OCI-LY1 (cell line): Measurements from ENCODE around the gene GPR63.

Experiments used
- H2AFZ ChIP-seq: fragments of 200-600 bp; sonication (generic), shearing (Covaris generic); 2 replicates; pipeline ENCODE4 v1.6.0; 2014; ENCODE audit warnings: antibody characterized with exemption, mild to moderate bottlenecking, low read length
- H3F3A ChIP-seq: fragments of 200-600 bp; sonication (generic), shearing (Covaris generic); 2 replicates; pipeline ENCODE4 v1.6.0; 2014; ENCODE audit warnings: mild to moderate bottlenecking, antibody characterized with exemption, low read length, moderate library complexity; ENCODE audit not compliant: insufficient read depth
- H3K27ac ChIP-seq: fragments of 200-600 bp; sonication (generic); 2 replicates; pipeline ENCODE4 v1.5.1; 2014; ENCODE audit warnings: low read length, mixed run types, mild to moderate bottlenecking, low read depth; ENCODE audit not compliant: poor library complexity, severe bottlenecking
- H3K27me3 ChIP-seq: fragments of 200-600 bp; sonication (generic); 2 replicates; pipeline ENCODE4 v1.6.0; 2014; ENCODE audit warnings: antibody characterized with exemption, mild to moderate bottlenecking, low read length, moderate library complexity; ENCODE audit not compliant: insufficient read depth
- H3K36me3 ChIP-seq: fragments of 200-600 bp; sonication (generic); 2 replicates; pipeline ENCODE4 v1.6.1; 2014; ENCODE audit warnings: mild to moderate bottlenecking, antibody characterized with exemption, low read length, moderate library complexity, mixed read lengths; ENCODE audit not compliant: insufficient read depth
- H3K4me1 ChIP-seq: fragments of 200-600 bp; sonication (generic); 2 replicates; pipeline ENCODE4 v1.5.1; 2014; ENCODE audit warnings: mild to moderate bottlenecking, low read length, moderate library complexity; ENCODE audit not compliant: insufficient read depth, severe bottlenecking
- H3K4me2 ChIP-seq: fragments of 200-600 bp; sonication (generic), shearing (Covaris generic); 2 replicates; pipeline ENCODE4 v1.6.1; 2014; ENCODE audit warnings: low read length
- H3K4me3 ChIP-seq: fragments of 200-600 bp; sonication (generic); 2 replicates; pipeline ENCODE4 v1.5.1; 2014; ENCODE audit warnings: low read length, low read depth, mild to moderate bottlenecking, mixed read lengths; ENCODE audit not compliant: poor library complexity, severe bottlenecking
- H3K79me2 ChIP-seq: fragments of 200-600 bp; shearing (Covaris generic); 2 replicates; pipeline ENCODE4 v1.6.1; 2016; ENCODE audit warnings: mixed run types, low read length, mixed read lengths; ENCODE audit not compliant: insufficient read depth
- H3K9ac ChIP-seq: fragments of 200-600 bp; sonication (generic), shearing (Covaris generic); 2 replicates; pipeline ENCODE4 v1.6.1; 2014; ENCODE audit warnings: mild to moderate bottlenecking, low read length, mixed read lengths
- H3K9me2 ChIP-seq: fragments of 200-600 bp; sonication (generic), shearing (Covaris generic); 2 replicates; pipeline ENCODE4 v1.6.1; 2014; ENCODE audit warnings: low read depth, mild to moderate bottlenecking, low read length, mixed read lengths
- H3K9me3 ChIP-seq: fragments of 200-600 bp; shearing (Covaris generic); 2 replicates; pipeline ENCODE4 v1.6.1; 2014; ENCODE audit warnings: low read length, mixed read lengths
- H4K20me1 ChIP-seq: fragments of 200-600 bp; sonication (generic), shearing (Covaris generic); 2 replicates; pipeline ENCODE4 v1.6.0; 2016; ENCODE audit warnings: mild to moderate bottlenecking, low read length; ENCODE audit not compliant: insufficient read depth
- CTCF ChIP-seq: fragments of 200-600 bp; sonication (generic), shearing (Covaris generic); IDR thresholded peaks from 2 replicates; pipeline ENCODE4 v1.5.1; 2017; ENCODE audit warnings: mild to moderate bottlenecking, antibody characterized with exemption, low read length, moderate library complexity, mixed read lengths
- EZH2 ChIP-seq: fragments of 200-600 bp; sonication (generic), shearing (Covaris generic); IDR thresholded peaks from 2 replicates; pipeline ENCODE4 v1.8.0; 2017; ENCODE audit warnings: borderline replicate concordance, mixed run types, mild to moderate bottlenecking, antibody characterized with exemption, low read length, moderate library complexity, mixed read lengths

GPR63 gene

DNA sequence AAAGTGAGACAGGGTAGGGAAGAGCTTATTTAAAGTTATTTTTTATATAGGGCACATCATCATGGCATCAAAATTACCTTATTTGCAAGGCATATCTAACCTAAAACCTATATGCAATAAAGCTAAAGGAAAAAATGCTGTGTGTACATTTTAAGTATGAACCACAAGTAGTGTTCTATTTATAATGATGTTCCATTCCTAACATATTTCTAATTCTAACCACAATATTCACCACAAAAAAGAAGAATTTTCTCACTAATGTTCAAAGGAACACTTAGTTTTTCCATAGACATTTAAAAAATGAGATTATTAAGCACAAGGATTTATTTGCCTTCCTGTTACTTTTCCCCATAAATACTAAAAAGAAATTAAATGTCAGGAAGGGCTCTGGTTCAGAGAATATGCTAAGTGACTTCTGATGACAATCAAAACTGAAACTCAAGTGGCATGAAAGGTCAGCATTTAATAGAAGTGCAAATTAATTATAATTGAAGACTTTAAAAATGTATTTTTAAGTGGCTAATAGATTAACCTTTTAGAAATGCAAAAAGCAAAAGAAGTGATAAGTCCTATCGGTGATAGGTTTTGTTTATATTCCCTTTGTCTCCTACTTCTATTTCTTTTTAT is 25.1 kb downstream of the GPR63 start:
- no peaks in the 10 kb centered on the region for H3K27me3 ChIP-seq
- H3K79me2 ChIP-seq, result no peaks in the 10 kb centered on the region
- no peaks in the 10 kb centered on the region for H3K9me3 ChIP-seq
- H3K4me1 ChIP-seq, result no peaks in the 10 kb centered on the region
- H3K4me3 ChIP-seq, result no peak overlapping the region
- H3K36me3 ChIP-seq, result no peaks in the 10 kb centered on the region
- H3F3A ChIP-seq, result no peaks in the 10 kb centered on the region
- H4K20me1 ChIP-seq, result no peaks in the 10 kb centered on the region
- no peak overlapping the region for H2AFZ ChIP-seq
- no peak overlapping the region for H3K27ac ChIP-seq
- no peak overlapping the region for H3K4me2 ChIP-seq
- H3K9me2 ChIP-seq, result no peaks in the 10 kb centered on the region
- no peak for TF ChIP-seq CTCF
- H3K9ac ChIP-seq, result no peak overlapping the region

- H4K20me1 ChIP-seq, result no peaks in the 10 kb centered on the region
- no peaks in the 10 kb centered on the region for H3F3A ChIP-seq
- H3K9me3 ChIP-seq, result no peaks in the 10 kb centered on the region
- H3K27ac ChIP-seq, result no peak overlapping the region
- H3K27me3 ChIP-seq, result no peaks in the 10 kb centered on the region
- H3K4me3 ChIP-seq, result no peak overlapping the region
- no peaks in the 10 kb centered on the region for H3K36me3 ChIP-seq
- H3K79me2 ChIP-seq, result no peaks in the 10 kb centered on the region
- H3K9me2 ChIP-seq, result no peaks in the 10 kb centered on the region
- H3K4me1 ChIP-seq, result no peaks in the 10 kb centered on the region
- TF ChIP-seq CTCF (no peak), EZH2 (no peak)
- H3K9ac ChIP-seq, result no peak overlapping the region
- no peak overlapping the region for H3K4me2 ChIP-seq
- H2AFZ ChIP-seq, result no peak overlapping the region
Observed at GRCh38 chr6:96811670-96812069, 25.6 kb downstream of the GPR63 start.

DNA sequence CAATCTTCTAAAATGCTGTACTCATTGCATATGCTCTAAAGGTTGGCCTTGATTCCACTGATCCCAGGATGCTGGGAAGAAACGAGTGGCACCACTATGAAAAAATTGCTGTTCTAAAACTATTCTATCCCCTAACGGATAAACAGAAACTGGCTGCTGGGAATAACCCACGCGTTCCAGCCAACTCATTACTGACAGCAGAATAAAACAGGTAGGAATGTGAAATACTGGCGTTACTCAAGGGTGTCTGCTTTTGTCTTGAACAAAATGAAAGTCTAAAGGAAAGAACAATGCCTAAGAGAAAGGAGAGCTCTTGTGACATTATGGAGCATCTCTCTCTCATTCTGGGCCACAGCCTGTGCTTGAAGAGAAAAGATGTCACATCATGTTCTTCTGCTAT is 26.1 kb downstream of the GPR63 start:
- Histone ChIP-seq H3K4me3 (no peak overlapping the region), H3K4me1 (no peaks in the 10 kb centered on the region), H3K4me2 (no peak overlapping the region), H3K9ac (no peak overlapping the region), H2AFZ (no peak overlapping the region), H4K20me1 (no peaks in the 10 kb centered on the region), H3K27me3 (no peaks in the 10 kb centered on the region), H3K9me2 (no peaks in the 10 kb centered on the region), H3K9me3 (no peaks in the 10 kb centered on the region), H3K27ac (no peak overlapping the region), H3K36me3 (no peaks in the 10 kb centered on the region), H3F3A (no peaks in the 10 kb centered on the region), H3K79me2 (no peaks in the 10 kb centered on the region)
- TF ChIP-seq EZH2 (no peak), CTCF (no peak)
